ENCODE data around the gene RRAS2.
"Not testable (repeated sequence)": the region's sequence is repeated elsewhere in the genome, so short reads cannot be mapped to it uniquely, and the experiment has no call there.

Gene RRAS2

GRCh38 chr11:14308114-14308896 lies 50.7 kb downstream of the RRAS2 start:
- Histone ChIP-seq H3K9me3 (ENCODE audit: control insufficient read depth, insufficient read depth, low read length) (no peaks in the 10 kb centered on the region), H3K27me3 (ENCODE audit: control insufficient read depth, insufficient read depth, low read length) (no peaks in the 10 kb centered on the region), H3K4me3 (ENCODE audit: low read length) (no peak overlapping the region), H3K4me1 (ENCODE audit: control insufficient read depth, insufficient read depth, low read length) (peaks cover 9% of the 10 kb centered on the region), H3K36me3 (ENCODE audit: control insufficient read depth, insufficient read depth, low read length) (no peaks in the 10 kb centered on the region), H3K27ac (ENCODE audit: low read length) (no peak overlapping the region)
- no peak for DNase-seq (ENCODE audit: low read depth, low spot score)
- WGBS (ENCODE audit: insufficient coverage, insufficient read length): no CpG with 5 or more reads among the region's 5 CpGs

DNA sequence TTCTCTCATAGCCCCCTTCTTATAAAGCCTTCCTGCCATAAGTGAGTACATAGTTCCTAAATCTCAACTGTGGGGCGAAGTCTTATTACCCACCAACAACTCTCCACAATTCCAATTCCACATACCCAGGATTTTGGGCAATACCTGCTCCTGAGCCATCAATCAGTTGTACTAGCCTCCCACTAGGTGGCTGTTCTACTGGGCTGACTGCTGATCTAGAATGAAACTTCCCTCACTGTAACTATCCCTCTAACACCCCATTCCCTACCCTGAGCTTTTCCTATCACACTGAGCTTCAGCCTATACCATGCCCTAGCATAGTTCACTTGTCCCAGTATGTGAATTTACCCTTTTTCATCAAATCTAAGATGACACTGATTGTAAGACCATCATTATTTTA lies 52.5 kb downstream of the RRAS2 start:
- Histone ChIP-seq H3K27ac (ENCODE audit: low read length) (no peak overlapping the region), H3K4me1 (ENCODE audit: control insufficient read depth, insufficient read depth, low read length) (peaks cover 11% of the 10 kb centered on the region), H3K4me3 (ENCODE audit: low read length) (no peak overlapping the region), H3K36me3 (ENCODE audit: control insufficient read depth, insufficient read depth, low read length) (no peaks in the 10 kb centered on the region), H3K9me3 (ENCODE audit: control insufficient read depth, insufficient read depth, low read length) (no peaks in the 10 kb centered on the region), H3K27me3 (ENCODE audit: control insufficient read depth, insufficient read depth, low read length) (no peaks in the 10 kb centered on the region)
- WGBS (ENCODE audit: insufficient coverage, insufficient read length): no CpG with 5 or more reads among the region's 1 CpG
- no peak for DNase-seq (ENCODE audit: low read depth, low spot score)

- no peak for DNase-seq (ENCODE audit: low read depth, low spot score)
- H3K27ac ChIP-seq (ENCODE audit: low read length): no peak overlapping the region
- H3K9me3 ChIP-seq (ENCODE audit: control insufficient read depth, insufficient read depth, low read length): no peaks in the 10 kb centered on the region
- H3K4me3 ChIP-seq (ENCODE audit: low read length): no peak overlapping the region
- H3K36me3 ChIP-seq (ENCODE audit: control insufficient read depth, insufficient read depth, low read length): no peaks in the 10 kb centered on the region
- H3K27me3 ChIP-seq (ENCODE audit: control insufficient read depth, insufficient read depth, low read length): no peaks in the 10 kb centered on the region
- no CpG with 5 or more reads among the region's 7 CpGs for WGBS (ENCODE audit: insufficient coverage, insufficient read length)
- peaks cover 10% of the 10 kb centered on the region for H3K4me1 ChIP-seq (ENCODE audit: control insufficient read depth, insufficient read depth, low read length)
Observed at GRCh38 chr11:14305649-14306048, 53.3 kb downstream of the RRAS2 start.

- Histone ChIP-seq H3K36me3 (ENCODE audit: control insufficient read depth, insufficient read depth, low read length) (no peaks in the 10 kb centered on the region), H3K27ac (ENCODE audit: low read length) (no peak overlapping the region), H3K4me1 (ENCODE audit: control insufficient read depth, insufficient read depth, low read length) (peaks cover 8% of the 10 kb centered on the region), H3K27me3 (ENCODE audit: control insufficient read depth, insufficient read depth, low read length) (no peaks in the 10 kb centered on the region), H3K4me3 (ENCODE audit: low read length) (no peak overlapping the region), H3K9me3 (ENCODE audit: control insufficient read depth, insufficient read depth, low read length) (no peaks in the 10 kb centered on the region)
- no peak for DNase-seq (ENCODE audit: low read depth, low spot score)
Observed at GRCh38 chr11:14304601-14305000, 54.4 kb downstream of the RRAS2 start.

DNA sequence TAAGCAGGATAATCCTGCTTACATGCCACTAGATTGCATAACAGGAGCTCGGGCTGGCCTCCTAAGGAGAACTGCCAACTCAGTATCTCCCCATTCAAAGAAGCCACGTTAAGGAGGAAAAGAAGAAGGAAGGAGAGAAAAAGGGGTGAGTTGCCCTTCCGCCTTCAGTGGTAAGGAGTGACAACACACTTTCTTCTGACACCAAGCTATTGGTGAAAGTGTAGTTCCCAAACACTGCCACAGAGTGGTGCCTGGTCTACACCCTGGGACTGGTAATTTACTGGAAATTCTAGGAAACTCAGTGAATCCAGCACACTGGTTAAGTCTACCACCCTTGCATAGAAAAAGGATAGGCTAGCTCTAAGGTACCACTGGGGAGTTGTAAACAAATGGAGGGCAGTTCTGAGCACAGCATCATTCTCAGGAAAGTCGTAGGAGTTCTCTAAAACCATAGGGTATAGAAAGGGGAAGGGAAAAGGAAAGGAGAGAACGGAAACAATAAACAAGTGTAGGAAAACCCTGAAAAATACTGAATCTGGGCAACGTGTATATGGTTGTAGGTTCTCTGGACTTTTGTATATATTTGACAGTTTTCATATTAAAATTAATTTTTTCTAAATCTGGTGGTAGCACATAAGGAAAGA lies 58.2 kb downstream of the RRAS2 start:
- no CpG with 5 or more reads among the region's 6 CpGs for WGBS (ENCODE audit: insufficient coverage, insufficient read length)
- Histone ChIP-seq H3K4me3 (ENCODE audit: low read length) (no peak overlapping the region), H3K9me3 (ENCODE audit: control insufficient read depth, insufficient read depth, low read length) (no peaks in the 10 kb centered on the region), H3K27ac (ENCODE audit: low read length) (no peak overlapping the region), H3K27me3 (ENCODE audit: control insufficient read depth, insufficient read depth, low read length) (no peaks in the 10 kb centered on the region), H3K4me1 (ENCODE audit: control insufficient read depth, insufficient read depth, low read length) (peaks cover 10% of the 10 kb centered on the region), H3K36me3 (ENCODE audit: control insufficient read depth, insufficient read depth, low read length) (no peaks in the 10 kb centered on the region)
- peak; percentile 37 for DNase-seq (ENCODE audit: low read depth, low spot score)

DNA sequence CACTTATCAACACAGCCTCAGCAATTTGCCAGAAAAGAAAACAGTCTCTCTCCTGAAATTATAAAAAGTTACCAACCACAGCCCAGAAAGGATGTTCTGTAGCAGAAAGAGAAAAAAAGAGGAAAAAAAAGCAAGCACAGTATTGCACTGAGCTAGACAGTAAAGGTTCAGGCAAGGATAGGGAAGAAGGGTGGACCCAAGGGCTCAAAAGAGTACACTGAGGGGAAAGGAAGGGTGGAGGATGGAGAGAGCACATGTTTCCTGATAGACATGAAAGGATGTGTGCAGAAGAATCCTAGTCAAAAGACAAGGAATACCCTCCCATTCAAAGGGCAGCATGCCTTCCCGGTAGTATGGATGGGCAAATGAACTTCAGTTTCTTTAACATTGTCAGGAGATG lies 59.1 kb downstream of the RRAS2 start:
- Histone ChIP-seq H3K4me1 (ENCODE audit: control insufficient read depth, insufficient read depth, low read length) (peaks cover 10% of the 10 kb centered on the region), H3K36me3 (ENCODE audit: control insufficient read depth, insufficient read depth, low read length) (no peaks in the 10 kb centered on the region), H3K27me3 (ENCODE audit: control insufficient read depth, insufficient read depth, low read length) (no peaks in the 10 kb centered on the region), H3K27ac (ENCODE audit: low read length) (no peak overlapping the region), H3K4me3 (ENCODE audit: low read length) (no peak overlapping the region), H3K9me3 (ENCODE audit: control insufficient read depth, insufficient read depth, low read length) (no peaks in the 10 kb centered on the region)
- no CpG with 5 or more reads among the region's 1 CpG for WGBS (ENCODE audit: insufficient coverage, insufficient read length)
- DNase-seq (ENCODE audit: low read depth, low spot score): no peak

- Histone ChIP-seq H3K4me1 (ENCODE audit: control insufficient read depth, insufficient read depth, low read length) (no peaks in the 10 kb centered on the region), H3K27ac (ENCODE audit: low read length) (no peak overlapping the region), H3K27me3 (ENCODE audit: control insufficient read depth, insufficient read depth, low read length) (no peaks in the 10 kb centered on the region), H3K4me3 (ENCODE audit: low read length) (no peak overlapping the region), H3K36me3 (ENCODE audit: control insufficient read depth, insufficient read depth, low read length) (peaks cover 3% of the 10 kb centered on the region; the same call in 1 of the 2 replicates), H3K9me3 (ENCODE audit: control insufficient read depth, insufficient read depth, low read length) (no peaks in the 10 kb centered on the region)
- DNase-seq (ENCODE audit: low read depth, low spot score): no peak
- no CpG with 5 or more reads among the region's 3 CpGs for WGBS (ENCODE audit: insufficient coverage, insufficient read length)
Observed at GRCh38 chr11:14290422-14290821, 68.6 kb downstream of the RRAS2 start.

DNA sequence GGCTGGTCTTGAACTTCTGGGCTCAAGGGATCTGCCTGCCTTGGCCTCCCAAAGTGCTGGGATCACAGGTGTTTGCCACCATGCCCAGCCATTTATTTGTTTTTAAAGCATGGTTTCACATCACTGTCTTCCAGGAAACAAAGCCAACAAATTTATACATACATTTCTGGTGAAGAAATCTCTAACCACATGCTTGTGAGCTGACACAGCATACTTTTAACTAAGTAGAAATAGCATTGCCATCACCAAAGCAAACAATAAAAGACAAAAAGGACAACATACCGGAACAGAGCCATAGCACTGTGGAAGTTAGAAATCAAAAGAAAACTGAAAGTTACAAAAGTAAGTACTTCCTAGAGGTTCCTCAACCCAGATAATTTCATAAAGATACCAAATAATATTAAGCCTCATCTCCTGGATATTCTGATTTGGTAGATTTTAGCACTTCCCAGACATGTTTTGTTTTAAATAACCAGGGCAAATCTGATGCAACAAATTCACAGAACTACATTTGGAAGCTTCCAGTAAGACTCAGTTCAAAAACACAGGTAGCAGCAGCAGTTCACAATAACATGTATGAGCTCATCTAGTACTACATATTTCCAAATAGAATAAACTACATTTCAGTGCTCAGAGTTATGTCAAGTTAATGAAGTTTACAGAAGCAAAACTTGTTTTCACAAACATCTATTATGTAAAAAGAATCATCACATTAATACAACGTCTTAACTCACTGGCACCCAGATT lies 70.6 kb downstream of the RRAS2 start:
- H3K4me3 ChIP-seq (ENCODE audit: low read length): no peak overlapping the region
- H3K27ac ChIP-seq (ENCODE audit: low read length): no peak overlapping the region
- H3K4me1 ChIP-seq (ENCODE audit: control insufficient read depth, insufficient read depth, low read length): no peaks in the 10 kb centered on the region
- 100% methylated on average over 1 of the region's 2 CpGs for WGBS (ENCODE audit: insufficient coverage, insufficient read length)
- no peak for DNase-seq (ENCODE audit: low read depth, low spot score)
- peaks cover 3% of the 10 kb centered on the region; the same call in 1 of the 2 replicates for H3K36me3 ChIP-seq (ENCODE audit: control insufficient read depth, insufficient read depth, low read length)
- no peaks in the 10 kb centered on the region for H3K9me3 ChIP-seq (ENCODE audit: control insufficient read depth, insufficient read depth, low read length)
- no peaks in the 10 kb centered on the region for H3K27me3 ChIP-seq (ENCODE audit: control insufficient read depth, insufficient read depth, low read length)

DNA sequence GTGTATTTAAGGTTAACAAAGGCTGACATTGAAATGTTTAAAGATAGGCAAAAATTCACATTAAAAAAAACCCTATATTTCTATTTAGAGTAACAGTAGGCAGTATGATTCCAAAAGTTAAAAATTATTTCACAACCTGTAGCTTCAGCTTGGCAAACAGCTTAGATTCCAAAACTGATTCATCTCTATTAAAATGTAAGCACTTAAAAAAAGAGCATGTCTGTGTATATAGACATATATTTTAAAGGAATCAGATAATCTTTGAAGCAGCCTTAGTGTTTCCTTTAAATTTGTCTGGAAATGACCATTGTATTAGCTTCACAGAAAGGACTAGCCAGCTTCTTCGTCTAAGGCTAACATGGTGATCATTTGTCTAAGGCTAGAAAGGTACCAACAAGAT lies 80.1 kb downstream of the RRAS2 start:
- not testable (repeated sequence) for H3K36me3 ChIP-seq (ENCODE audit: control insufficient read depth, insufficient read depth, low read length); H3K9me3 ChIP-seq (ENCODE audit: control insufficient read depth, insufficient read depth, low read length); H3K27ac ChIP-seq (ENCODE audit: low read length); DNase-seq (ENCODE audit: low read depth, low spot score); H3K4me3 ChIP-seq (ENCODE audit: low read length); H3K27me3 ChIP-seq (ENCODE audit: control insufficient read depth, insufficient read depth, low read length); H3K4me1 ChIP-seq (ENCODE audit: control insufficient read depth, insufficient read depth, low read length)
- no CpG with 5 or more reads among the region's 1 CpG for WGBS (ENCODE audit: insufficient coverage, insufficient read length)

- Histone ChIP-seq H3K9me3 (ENCODE audit: control insufficient read depth, insufficient read depth, low read length) (no peaks in the 10 kb centered on the region), H3K27ac (ENCODE audit: low read length) (no peak overlapping the region), H3K27me3 (ENCODE audit: control insufficient read depth, insufficient read depth, low read length) (no peaks in the 10 kb centered on the region), H3K36me3 (ENCODE audit: control insufficient read depth, insufficient read depth, low read length) (no peaks in the 10 kb centered on the region; the same call in 1 of the 2 replicates), H3K4me3 (ENCODE audit: low read length) (no peak overlapping the region), H3K4me1 (ENCODE audit: control insufficient read depth, insufficient read depth, low read length) (no peaks in the 10 kb centered on the region)
- DNase-seq (ENCODE audit: low read depth, low spot score): no peak
Observed at GRCh38 chr11:14275076-14275475, 83.9 kb downstream of the RRAS2 start.
